NB4 (cell line): Measurements from ENCODE around the gene EMD.

ENCODE experiments used
- DNase-seq: peaks from one replicate; pipeline ENCODE4 v3.0.0; 2010; ENCODE audit warnings: low read depth
- H3K4me3 ChIP-seq: one replicate; pipeline ENCODE4 v1.5.1; 2011; ENCODE audit warnings: mild to moderate bottlenecking, low read depth, low read length, moderate library complexity
- MYC ChIP-seq: IDR thresholded peaks from 2 replicates; pipeline ENCODE4 v1.6.1; 2011; ENCODE audit warnings: low read depth, low read length
- POLR2A ChIP-seq: IDR thresholded peaks from 2 replicates; pipeline ENCODE4 v1.6.1; 2011; ENCODE audit warnings: mild to moderate bottlenecking; ENCODE audit not compliant: insufficient read length; ENCODE audit errors: extremely low read depth
- TF ChIP-seq, protein P1 (sequence below): IDR thresholded peaks from one replicate; pipeline ENCODE4 v1.5.1; 2012; ENCODE audit warnings: low read depth, low read length
- TF ChIP-seq, protein P2 (sequence below): IDR thresholded peaks from 2 replicates; pipeline ENCODE4 v1.6.1; 2011; ENCODE audit warnings: low read depth, low read length

EMD gene

DNA sequence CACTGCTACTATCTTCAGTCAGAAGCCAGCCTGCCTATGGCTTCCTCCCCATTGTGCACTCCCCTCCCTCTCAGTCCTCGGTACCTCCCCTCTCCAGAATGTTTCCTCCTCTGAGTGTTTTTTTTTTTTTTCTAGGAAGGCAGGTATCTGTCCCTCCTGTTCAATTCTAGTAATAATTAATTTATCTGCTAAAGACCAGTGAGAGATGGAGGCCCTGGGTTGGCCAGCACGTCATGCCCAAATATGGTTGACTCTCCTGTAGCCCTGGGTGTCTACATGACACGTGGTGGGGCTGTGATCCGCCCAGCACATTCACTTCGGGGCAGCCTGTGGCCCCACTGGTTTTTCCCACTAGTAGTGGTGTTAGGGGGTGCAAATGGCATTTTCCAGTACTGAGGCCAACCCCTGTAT, 6.5 kb upstream of the EMD start:
- H3K4me3 ChIP-seq, result no peak overlapping the region

DNA sequence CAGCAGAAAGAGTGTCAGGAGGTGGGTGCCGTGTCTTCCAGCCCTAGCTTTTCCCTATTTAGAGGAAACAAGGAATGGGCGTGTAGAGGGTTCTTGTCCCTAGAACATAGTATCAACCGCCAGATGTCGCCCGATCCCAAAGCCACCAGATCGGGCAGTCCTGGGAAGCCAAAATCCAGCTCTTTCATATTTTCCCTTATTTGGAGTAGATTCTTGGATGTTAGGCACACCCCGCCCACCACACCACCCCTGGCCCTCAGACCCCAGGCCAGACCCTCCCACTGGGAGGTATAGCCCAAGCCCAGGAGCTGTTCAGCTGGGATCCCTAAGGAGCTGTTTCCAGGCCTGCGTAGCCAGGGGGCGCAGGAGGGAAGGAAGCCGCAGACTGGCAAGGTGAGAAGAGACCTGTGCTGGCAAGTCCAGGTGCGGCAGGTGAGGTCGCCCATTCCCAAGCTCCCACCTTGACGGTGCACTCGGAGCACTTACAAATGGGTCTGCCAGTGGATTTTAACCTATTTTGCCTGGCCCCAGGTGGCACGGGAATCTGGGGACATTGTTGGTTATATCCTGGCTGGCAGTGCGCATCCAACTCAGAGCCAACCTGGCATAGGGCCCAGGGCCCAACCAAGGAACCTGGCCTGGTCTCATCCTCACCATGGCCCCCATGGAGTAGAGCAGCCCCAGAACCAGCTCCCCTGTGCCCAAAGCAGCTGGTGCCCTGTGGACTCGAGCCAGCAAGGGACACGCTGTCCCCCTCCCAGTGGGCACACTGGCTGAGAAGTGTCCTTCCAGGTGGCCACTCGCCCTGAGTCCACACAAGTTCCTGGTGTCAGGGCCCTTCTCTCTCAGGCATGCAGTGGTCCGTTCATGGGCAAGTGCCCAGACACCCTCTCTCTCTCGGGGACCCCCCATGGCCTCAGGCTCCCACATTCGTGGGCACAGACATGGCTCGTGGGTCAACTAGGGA, 5.5 kb upstream of the EMD start:
- DNase-seq, result peak; percentile 61
- H3K4me3 ChIP-seq, result no peak overlapping the region
- TF ChIP-seq, protein P1, sequence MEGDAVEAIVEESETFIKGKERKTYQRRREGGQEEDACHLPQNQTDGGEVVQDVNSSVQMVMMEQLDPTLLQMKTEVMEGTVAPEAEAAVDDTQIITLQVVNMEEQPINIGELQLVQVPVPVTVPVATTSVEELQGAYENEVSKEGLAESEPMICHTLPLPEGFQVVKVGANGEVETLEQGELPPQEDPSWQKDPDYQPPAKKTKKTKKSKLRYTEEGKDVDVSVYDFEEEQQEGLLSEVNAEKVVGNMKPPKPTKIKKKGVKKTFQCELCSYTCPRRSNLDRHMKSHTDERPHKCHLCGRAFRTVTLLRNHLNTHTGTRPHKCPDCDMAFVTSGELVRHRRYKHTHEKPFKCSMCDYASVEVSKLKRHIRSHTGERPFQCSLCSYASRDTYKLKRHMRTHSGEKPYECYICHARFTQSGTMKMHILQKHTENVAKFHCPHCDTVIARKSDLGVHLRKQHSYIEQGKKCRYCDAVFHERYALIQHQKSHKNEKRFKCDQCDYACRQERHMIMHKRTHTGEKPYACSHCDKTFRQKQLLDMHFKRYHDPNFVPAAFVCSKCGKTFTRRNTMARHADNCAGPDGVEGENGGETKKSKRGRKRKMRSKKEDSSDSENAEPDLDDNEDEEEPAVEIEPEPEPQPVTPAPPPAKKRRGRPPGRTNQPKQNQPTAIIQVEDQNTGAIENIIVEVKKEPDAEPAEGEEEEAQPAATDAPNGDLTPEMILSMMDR, result peak; percentile 37
- TF ChIP-seq, protein P2, sequence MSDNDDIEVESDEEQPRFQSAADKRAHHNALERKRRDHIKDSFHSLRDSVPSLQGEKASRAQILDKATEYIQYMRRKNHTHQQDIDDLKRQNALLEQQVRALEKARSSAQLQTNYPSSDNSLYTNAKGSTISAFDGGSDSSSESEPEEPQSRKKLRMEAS, result no peak

More for the DNA sequence above, 6.5 kb upstream of the EMD start:
- peak; percentile 26 for DNase-seq
- TF ChIP-seq, protein P2, result no peak
- TF ChIP-seq, protein P1, result no peak
- TF ChIP-seq POLR2A, result no peak
- TF ChIP-seq MYC, result no peak

DNA sequence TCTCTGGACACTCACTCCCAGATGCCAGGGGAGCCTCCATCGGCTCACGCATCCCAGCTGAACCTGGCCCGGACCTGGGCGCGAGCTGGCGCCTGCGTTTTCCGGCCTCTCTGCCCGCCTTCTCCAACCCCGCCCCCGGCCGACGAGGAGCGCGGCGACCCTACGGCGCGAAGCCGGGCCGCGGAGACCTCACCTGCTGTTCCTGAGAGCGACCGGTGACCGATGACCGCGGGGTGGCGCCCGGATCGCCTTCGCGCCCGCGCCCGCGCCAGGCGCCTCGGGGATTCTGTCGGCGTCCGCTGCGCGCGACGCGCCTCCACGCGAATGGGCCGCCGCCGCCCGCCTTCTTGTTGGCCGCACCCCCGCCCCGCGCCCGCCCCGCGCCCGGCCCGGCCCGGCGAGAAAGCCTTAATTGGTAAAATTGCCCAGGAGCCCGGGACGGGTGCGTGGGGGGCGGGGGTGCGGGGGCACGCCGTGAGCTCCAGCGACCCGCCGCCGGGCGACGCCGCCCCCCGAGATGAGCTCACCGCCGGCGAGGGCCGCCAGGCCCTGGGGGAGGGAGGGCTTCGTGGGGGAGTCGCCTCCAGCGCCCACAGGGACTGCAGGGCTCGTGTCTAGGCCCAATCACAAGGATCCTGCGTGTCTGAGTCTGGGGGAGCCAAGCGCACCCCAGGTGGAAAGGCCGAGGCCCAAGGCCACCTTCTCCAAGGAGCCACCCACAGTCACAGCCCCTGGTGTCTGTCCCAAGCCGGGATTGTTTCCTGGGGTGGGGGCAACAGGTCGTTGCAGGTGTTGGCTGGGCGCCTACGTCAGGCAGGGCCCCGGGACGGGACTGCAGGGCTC, 4.6 kb upstream of the EMD start, which contains the start of gene FLNA:
Gene FLNA (minus strand): TSS at position 322 of the 843 bp plus-strand sequence. CDS start 3,389 bp downstream, outside the sequence.
- TF ChIP-seq, protein P2, result no peak
- TF ChIP-seq, protein P1, result no peak
- TF ChIP-seq MYC (no peak), POLR2A (no peak)
- H3K4me3 ChIP-seq, result no peak within 1 kb of the TSS
- peak; percentile 37 for DNase-seq

DNA sequence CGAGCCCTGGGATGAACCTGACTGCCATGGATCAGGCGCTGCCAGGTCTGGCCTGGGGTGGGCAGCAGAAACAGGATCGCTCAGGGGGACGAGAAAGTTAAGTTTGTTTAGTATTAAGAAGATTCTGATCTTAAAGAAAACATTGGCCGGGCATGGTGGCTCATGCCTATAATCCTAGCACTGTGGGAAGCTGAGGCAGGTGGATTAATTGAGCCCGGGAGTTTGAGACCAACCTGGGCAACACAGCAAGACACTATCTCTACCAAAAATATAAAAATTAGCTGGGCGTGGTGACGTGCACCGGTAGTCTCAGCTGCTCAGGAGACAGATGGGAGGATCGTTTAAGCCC, 4.0 kb upstream of the EMD start:
- no peak for TF ChIP-seq POLR2A
- TF ChIP-seq MYC, result no peak
- TF ChIP-seq, protein P1, result no peak
- TF ChIP-seq, protein P2, result no peak
- no peak overlapping the region for H3K4me3 ChIP-seq
- DNase-seq, result no peak

DNA sequence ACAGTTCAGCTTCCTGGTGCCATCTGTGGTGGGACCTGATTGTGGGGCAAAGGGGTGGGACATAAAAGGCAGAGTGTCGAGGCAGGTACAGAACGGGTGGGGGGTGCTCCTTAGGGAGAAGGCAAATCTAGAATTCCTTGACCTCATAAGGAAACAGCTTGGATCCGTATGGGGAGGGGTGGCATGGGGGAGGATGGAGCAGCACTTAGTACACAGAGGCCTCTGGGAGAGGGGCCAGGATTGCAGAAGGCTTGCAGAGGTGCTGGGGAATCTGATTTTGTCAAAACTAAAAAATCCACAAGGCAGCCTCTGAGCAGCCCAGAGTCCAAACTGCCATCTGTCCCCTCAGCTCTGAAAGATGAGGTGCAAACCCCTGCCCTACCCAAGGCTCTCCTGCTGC, 2.3 kb upstream of the EMD start:
- no peak overlapping the region for H3K4me3 ChIP-seq
- no peak for DNase-seq
- TF ChIP-seq MYC (no peak), POLR2A (no peak)
- TF ChIP-seq, protein P1, result no peak
- TF ChIP-seq, protein P2, result no peak
